GM12878 (cell line): ENCODE results near the gene SENP3. TPM values are rescaled to one million over a fixed set of nuclear protein-coding genes. Genes with fewer than 3 reads are reported as not detected.

Experiments used
- ASH2L ChIP-seq: fragments of 300-600, 200-600 bp; sonication (generic); IDR thresholded peaks from 2 replicates; pipeline ENCODE4 v1.6.1; 2017; ENCODE audit warnings: low read depth, mild to moderate bottlenecking, borderline replicate concordance
- ATF2 ChIP-seq: IDR thresholded peaks from 2 replicates; pipeline ENCODE4 v1.6.1; 2012; ENCODE audit warnings: low read length, inconsistent platforms
- CTCF ChIP-seq, 3 experiments: IDR thresholded peaks in 2 of 3; conservative IDR thresholded peaks in 1 of 3; 2 replicates each; pipeline ENCODE4 v1.5.1; 2011; ENCODE audit warnings: low read depth in 3 of 3, low read length in 3 of 3, mild to moderate bottlenecking in 3 of 3, control low read depth in 2 of 3, moderate library complexity in 2 of 3, inconsistent platforms in 1 of 3, mixed read lengths in 1 of 3; ENCODE audit not compliant: control insufficient read depth in 2 of 3, insufficient read depth in 1 of 3; ENCODE audit errors: extremely low read depth in 1 of 3
- E2F8 ChIP-seq: fragments of 450-650 bp; IDR thresholded peaks from 2 replicates; pipeline ENCODE4 v1.6.1; 2018; ENCODE audit warnings: mild to moderate bottlenecking, low read depth, moderate library complexity; ENCODE audit not compliant: partially characterized antibody
- E4F1 ChIP-seq: fragments of 450-650 bp; IDR thresholded peaks from 2 replicates; pipeline ENCODE4 v1.6.1; 2018; ENCODE audit warnings: borderline replicate concordance, mild to moderate bottlenecking; ENCODE audit not compliant: partially characterized antibody
- ETV6 ChIP-seq, 2 experiments: fragments of 450-650 bp in 1 of 2; IDR thresholded peaks in 1 of 2; conservative IDR thresholded peaks in 1 of 2; 2 replicates each; pipeline ENCODE4 v1.6.1; 2014; ENCODE audit warnings: antibody characterized with exemption in 1 of 2, borderline replicate concordance in 1 of 2, low read depth in 1 of 2, mild to moderate bottlenecking in 1 of 2, moderate library complexity in 1 of 2
- FOS ChIP-seq: IDR thresholded peaks from 3 replicates; pipeline ENCODE4 v1.6.1; 2011; ENCODE audit warnings: borderline replicate concordance; ENCODE audit not compliant: insufficient read length; ENCODE audit errors: extremely low read depth
- MEF2B ChIP-seq: fragments of 450-650 bp; IDR thresholded peaks from 2 replicates; pipeline ENCODE4 v1.6.1; 2018; ENCODE audit warnings: mild to moderate bottlenecking, moderate library complexity; ENCODE audit not compliant: partially characterized antibody, poor library complexity, severe bottlenecking
- NFXL1 ChIP-seq: fragments of 450-650 bp; IDR thresholded peaks from 2 replicates; pipeline ENCODE4 v1.6.1; 2017; ENCODE audit warnings: antibody characterized with exemption, mild to moderate bottlenecking, borderline replicate concordance
- NFYB ChIP-seq: IDR thresholded peaks from 2 replicates; pipeline ENCODE4 v1.6.1; 2011; ENCODE audit warnings: low read depth, mild to moderate bottlenecking, low read length, improper control_type of control experiment, moderate library complexity; ENCODE audit not compliant: insufficient read depth
- NR2C1 ChIP-seq: fragments of 450-650 bp; IDR thresholded peaks from 2 replicates; pipeline ENCODE4 v1.6.1; 2017; ENCODE audit warnings: antibody characterized with exemption, mild to moderate bottlenecking, moderate library complexity
- PAX5 ChIP-seq: IDR thresholded peaks from 2 replicates; pipeline ENCODE4 v1.6.1; 2011; ENCODE audit warnings: low read depth, low read length, borderline replicate concordance
- RAD21 ChIP-seq: IDR thresholded peaks from 2 replicates; pipeline ENCODE4 v1.6.1; 2011; ENCODE audit warnings: mild to moderate bottlenecking, low read depth, low read length, moderate library complexity; ENCODE audit not compliant: insufficient read depth
- RB1 ChIP-seq: fragments of 450-650 bp; formaldehyde crosslinking; IDR thresholded peaks from 2 replicates; pipeline ENCODE4 v1.6.1; 2017; ENCODE audit warnings: mild to moderate bottlenecking, borderline replicate concordance
- SREBF1 ChIP-seq: IDR thresholded peaks from 2 replicates; pipeline ENCODE4 v1.6.1; 2012; ENCODE audit warnings: mild to moderate bottlenecking, low read length
- SRF ChIP-seq, 2 experiments: IDR thresholded peaks; 2 replicates each; pipeline ENCODE4 v1.6.1; 2011; ENCODE audit warnings: low read depth in 2 of 2, low read length in 2 of 2, mild to moderate bottlenecking in 1 of 2, moderate library complexity in 1 of 2
- YBX1 ChIP-seq: fragments of 450-650 bp; IDR thresholded peaks from 2 replicates; pipeline ENCODE4 v1.6.1; 2016; ENCODE audit warnings: antibody characterized with exemption
- ZBTB33 ChIP-seq: fragments of 450-650 bp; IDR thresholded peaks from 2 replicates; pipeline ENCODE4 v1.6.1; 2017; ENCODE audit warnings: mild to moderate bottlenecking
- ZNF217 ChIP-seq: fragments of 450-650 bp; IDR thresholded peaks from 2 replicates; pipeline ENCODE4 v1.6.1; 2017; ENCODE audit warnings: antibody characterized with exemption, mild to moderate bottlenecking
- polyA plus RNA-seq, 11 experiments: library from polyadenylated mRNA; depleted of rRNA in 4 of 11; unstranded in 6 of 11; stranded (reverse) in 5 of 11; fragments of >200 nt; fragmentation: Nextera tagmentation in 4 of 11; fragmentation: Illumina TruSeq in 1 of 11; extraction: Ambion mirVana in 4 of 11; extraction: Trizol in 1 of 11; gene quantifications; 1 replicate in 1 of 11; 2 replicates in 10 of 11; pipeline versions ENCODE4 v1.2.1 to v1.2.3, GENCODE V29; 2011 to 2016; ENCODE audit warnings: inconsistent platforms in 2 of 11, missing spikeins in 2 of 11, low read depth in 1 of 11
- total RNA-seq, 4 experiments: library from RNA; depleted of rRNA in 3 of 4; stranded (reverse); fragments of >200 nt in 3 of 4; fragmentation: Illumina TruSeq in 1 of 4; extraction: Trizol in 1 of 4; gene quantifications; 2 replicates each; pipeline versions ENCODE4 v1.2.1 to v1.2.3, GENCODE V29; 2013 to 2021

SENP3 gene
- total and polyA plus RNA-seq, 10 of the 15 experiments (the other 5 are each of a cell fraction or from before 2014, with no cell fraction given) = 1.8 to 113 (median 72.3) TPM

- TF ChIP-seq NFYB (no peak), ATF2 (no peak), FOS (no peak), ETV6 (conservative IDR thresholded peaks at IDR 0.05 in 1 of 2, IDR thresholded peaks at IDR 0.05 in 1 of 2; ENCODE audit: borderline replicate concordance in 1 of 2, low read depth in 1 of 2) (no peak), CTCF (IDR thresholded peaks at IDR 0.05 in 2 of 3, conservative IDR thresholded peaks at IDR 0.05 in 1 of 3; ENCODE audit: control insufficient read depth in 2 of 3, extremely low read depth in 1 of 3, insufficient read depth in 1 of 3, low read depth in 3 of 3, low read length in 3 of 3) (peak; percentile 93 to 99 (median 93); a peak in 5 of 6 replicates), PAX5 (no peak), E4F1 (no peak), RB1 (no peak), ZNF217 (no peak), ASH2L (no peak), YBX1 (no peak), SRF (IDR thresholded peaks at IDR 0.05; ENCODE audit: low read depth in 2 of 2, low read length in 2 of 2) (no peak), NR2C1 (no peak), NFXL1 (no peak), MEF2B (no peak), ZBTB33 (no peak), SREBF1 (no peak), RAD21 (peak; percentile 74), E2F8 (no peak)
These were observed 617 bp upstream of the SENP3 start (continued) for GRCh38 chr17:7561028-7561575.
